ENCODE measurements around the gene NCK2.

Gene NCK2

GRCh38 chr2:105814291-105814940, 69.7 kb downstream of the NCK2 start:
- no peak for DNase-seq (ENCODE audit: low spot score)

GRCh38 chr2:105815401-105815800, 70.7 kb downstream of the NCK2 start:
- no peak for DNase-seq (ENCODE audit: low spot score)

GRCh38 chr2:105820151-105820550, 75.4 kb downstream of the NCK2 start:
- no peak for DNase-seq (ENCODE audit: low spot score)

DNA sequence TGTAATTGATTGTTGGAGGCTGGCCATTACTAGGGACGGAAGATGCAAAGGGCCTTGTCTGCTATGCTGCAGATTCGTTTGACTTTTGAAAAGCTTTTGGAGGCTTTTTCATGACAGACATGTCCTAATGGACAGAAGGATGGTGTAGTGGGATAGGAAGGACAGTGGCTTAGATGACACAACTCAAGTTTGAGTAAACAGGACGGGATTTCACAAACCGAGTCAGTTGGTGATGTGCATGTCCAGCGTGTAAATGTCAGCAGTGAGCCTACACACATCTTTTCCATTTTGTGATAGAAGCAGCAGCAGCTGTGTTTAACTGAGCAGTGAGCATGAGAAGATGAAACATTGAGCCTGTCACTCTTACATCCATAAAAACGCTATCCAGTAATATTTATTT, 76.0 kb downstream of the NCK2 start:
- no peak for DNase-seq (ENCODE audit: low spot score)

GRCh38 chr2:105821428-105822125, 76.9 kb downstream of the NCK2 start:
- no peak for DNase-seq (ENCODE audit: low spot score)

- DNase-seq (ENCODE audit: low spot score) = no peak
Observed at GRCh38 chr2:105822186-105822585, 77.5 kb downstream of the NCK2 start.

DNA sequence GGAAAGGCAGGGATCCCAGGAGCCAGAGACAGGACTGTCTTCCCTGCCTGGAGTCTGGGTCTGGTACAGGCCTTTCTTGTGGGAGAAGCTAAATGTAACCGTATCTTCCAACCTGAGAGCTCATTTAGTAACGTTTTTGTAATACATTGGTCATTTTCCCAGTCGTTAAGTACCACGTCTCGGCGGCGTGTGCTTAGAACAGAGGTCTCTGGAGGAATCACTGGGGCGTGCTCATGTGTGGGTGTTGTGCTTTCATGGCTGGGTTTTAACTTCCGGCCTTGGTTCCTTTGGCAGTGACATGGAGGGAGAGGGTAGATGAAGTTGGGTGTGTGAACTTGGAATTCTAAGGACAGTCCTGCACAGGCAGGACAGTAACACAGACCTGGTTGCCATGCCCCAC, 79.7 kb downstream of the NCK2 start:
- no peak for DNase-seq (ENCODE audit: low spot score)

DNA sequence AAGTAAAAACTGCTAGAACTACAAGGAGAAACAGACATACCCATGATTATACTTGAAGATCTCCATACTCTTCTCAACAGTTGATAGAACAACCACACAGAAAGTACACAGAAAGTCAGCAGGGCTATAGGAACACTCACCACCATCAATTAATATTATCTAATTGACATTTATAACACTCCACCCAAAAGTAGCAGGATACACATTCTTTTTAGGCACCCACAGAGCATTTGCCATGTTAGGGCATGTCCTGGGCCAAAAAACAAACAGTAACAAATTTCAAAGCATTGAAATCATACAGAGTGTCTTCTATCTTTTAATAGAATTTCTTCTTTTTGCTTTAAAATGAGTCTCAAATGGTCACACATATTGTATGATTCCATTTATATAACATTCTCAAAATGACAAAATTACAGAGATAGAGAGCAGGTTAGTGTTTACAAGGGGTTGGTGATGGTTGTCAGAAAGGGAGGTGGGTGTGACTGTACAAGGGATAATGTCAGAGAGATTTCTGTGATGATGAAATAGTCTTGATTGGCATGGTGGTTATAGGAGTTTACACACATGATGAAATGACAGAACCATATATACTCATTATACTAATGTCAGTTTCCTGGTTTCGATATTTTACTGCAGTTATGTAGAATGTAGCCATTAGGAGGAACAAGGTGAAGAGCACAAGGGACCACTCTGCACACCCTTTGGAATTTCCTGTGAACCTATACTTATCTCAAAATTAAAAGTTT, 82.8 kb downstream of the NCK2 start:
- DNase-seq (ENCODE audit: low spot score) = no peak

- no peak for DNase-seq (ENCODE audit: low spot score)
Observed at GRCh38 chr2:105828558-105828957, 83.8 kb downstream of the NCK2 start.

GRCh38 chr2:105834931-105835330, 90.2 kb downstream of the NCK2 start:
- no peak for DNase-seq (ENCODE audit: low spot score)

GRCh38 chr2:105836341-105836740, 91.6 kb downstream of the NCK2 start:
- no peak for DNase-seq (ENCODE audit: low spot score)

- DNase-seq (ENCODE audit: low spot score) = no peak
Observed at GRCh38 chr2:105836840-105837692, 92.4 kb downstream of the NCK2 start.

DNA sequence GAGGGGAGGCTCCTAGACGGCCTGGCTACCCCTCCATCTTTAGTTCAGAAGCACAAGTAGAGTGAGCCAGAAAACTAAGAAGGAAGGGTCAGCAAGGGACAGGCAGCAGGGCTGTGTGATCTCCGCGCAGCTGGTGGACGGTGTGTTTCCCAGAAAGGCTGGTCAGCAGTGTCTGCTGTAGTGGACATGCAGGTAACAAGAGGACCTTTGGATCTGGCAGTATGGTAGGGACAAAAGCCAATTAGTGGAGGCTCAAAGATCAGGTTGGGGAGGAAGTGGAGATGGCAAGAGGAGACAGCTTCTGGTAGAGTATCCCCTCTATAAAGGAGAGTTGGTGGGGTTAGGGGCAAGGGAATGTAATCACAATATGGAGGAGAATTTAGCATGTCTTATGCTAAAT, 95.1 kb downstream of the NCK2 start:
- no peak for DNase-seq (ENCODE audit: low spot score)

GRCh38 chr2:105840933-105841332, 96.2 kb downstream of the NCK2 start:
- no peak for DNase-seq (ENCODE audit: low spot score)

- no peak for DNase-seq (ENCODE audit: low spot score)
Observed at GRCh38 chr2:105841551-105841950, 96.8 kb downstream of the NCK2 start.

- no peak for DNase-seq (ENCODE audit: low spot score)
Observed at GRCh38 chr2:105842555-105842954, 97.8 kb downstream of the NCK2 start.

DNA sequence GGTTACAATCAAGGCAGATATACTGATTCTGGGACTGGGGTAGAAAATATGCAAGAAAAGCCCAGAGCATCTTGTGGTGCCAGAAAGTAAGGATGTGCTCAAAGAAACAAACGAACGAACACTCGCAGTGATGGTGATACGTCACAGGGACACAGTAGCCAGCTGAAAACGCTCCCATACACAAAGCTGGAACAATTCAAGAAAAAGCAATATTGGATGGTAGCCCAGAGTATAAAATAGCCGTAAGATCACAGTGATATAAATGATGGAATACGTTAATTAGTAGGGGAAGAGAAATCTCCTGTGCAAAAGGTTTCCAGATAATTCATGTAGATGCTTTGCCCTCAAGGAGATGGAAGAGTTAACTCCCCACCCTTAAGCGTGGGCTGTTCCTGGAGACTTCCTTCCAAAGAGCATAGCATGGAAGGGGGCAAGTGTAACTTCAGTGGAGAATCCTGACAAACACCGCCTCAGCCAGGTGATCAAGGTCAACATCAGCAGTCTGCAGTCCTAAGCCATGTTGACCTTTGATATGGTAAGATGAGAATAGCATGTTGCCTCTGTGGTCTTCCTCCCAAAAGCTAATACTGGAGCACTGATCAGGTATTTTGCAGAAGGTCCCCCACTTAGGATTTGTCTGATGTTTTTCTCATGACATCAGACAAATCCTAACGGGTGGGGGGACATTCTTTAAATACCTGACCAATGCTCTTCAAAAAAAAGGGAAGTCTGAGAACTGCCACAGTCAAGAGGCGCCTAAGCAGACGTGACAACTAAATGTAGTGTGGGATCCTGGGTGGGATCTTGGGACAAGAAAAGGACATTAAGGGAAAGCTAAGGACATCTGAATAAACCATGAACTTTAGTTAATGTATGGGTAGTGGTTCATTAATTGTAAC, 99.0 kb downstream of the NCK2 start:
- no peak for DNase-seq (ENCODE audit: low spot score)

- no peak for DNase-seq (ENCODE audit: low spot score)
Observed at GRCh38 chr2:105845976-105846375, 101.3 kb downstream of the NCK2 start.

GRCh38 chr2:105847056-105847455, 102.3 kb downstream of the NCK2 start:
- no peak for DNase-seq (ENCODE audit: low spot score)

DNA sequence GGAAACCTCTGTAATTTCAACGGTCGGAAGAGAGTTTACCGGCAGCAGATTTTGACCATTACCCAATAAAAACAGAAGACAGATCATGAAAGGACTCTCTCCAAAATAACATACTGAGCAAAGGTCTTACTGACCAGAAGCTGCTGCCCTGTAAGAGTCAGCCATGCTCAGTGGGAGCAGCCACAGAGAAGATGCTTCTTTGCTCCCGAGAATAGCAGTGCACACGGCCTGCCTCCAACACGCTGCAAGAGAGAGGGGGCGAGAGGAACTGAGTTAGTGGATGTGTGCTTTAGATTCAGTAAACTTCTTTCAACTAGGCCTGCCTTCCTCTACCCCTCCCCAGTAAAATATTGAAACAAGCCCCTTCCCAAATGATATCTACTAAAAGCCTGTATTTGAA, 103.7 kb downstream of the NCK2 start:
- no peak for DNase-seq (ENCODE audit: low spot score)
